ENCODE data around the gene RUNX2. TPM values are rescaled to one million over a fixed set of nuclear protein-coding genes. Genes with fewer than 3 reads are reported as not detected.

Gene RUNX2
- total and polyA plus RNA-seq, 3 experiments from 2014 or later = 16.1 to 25.8 (median 25.3) TPM

GRCh38 chr6:45448417-45449389 lies 120.6 kb downstream of the RUNX2 start:
- H3K9me3 Mint-ChIP-seq = no peaks in the 10 kb centered on the region
- Histone ChIP-seq H3K9me3 (ENCODE audit: low read length) (no peaks in the 10 kb centered on the region), H3K4me3 (ENCODE audit: low read length) (no peak overlapping the region), H3K27ac (ENCODE audit: low read depth, low read length) (no peak overlapping the region), H3K27me3 (ENCODE audit: insufficient read depth, low read length, poor library complexity, severe bottlenecking) (no peaks in the 10 kb centered on the region), H3K36me3 (ENCODE audit: insufficient read depth, low read length) (no peaks in the 10 kb centered on the region), H3K4me1 (ENCODE audit: insufficient read depth, low read length) (peaks cover 27% of the 10 kb centered on the region)
- peaks cover 70 to 98% (median 76%) of the 10 kb centered on the region in 3 donors for H3K4me1 Mint-ChIP-seq
- DNase-seq = no peak
- peak overlapping the region; percentile 7 to 93 (median 86) for H3K27ac Mint-ChIP-seq
- CTCF ChIA-PET = interaction anchor here (1.2 kb wide), 1 partner anchor 10 kb away, joined by 4 read pairs; no protein-coding TSS in a partner anchor
- POLR2A ChIA-PET = no interaction called here
- peaks cover 6 to 24% (median 13%) of the 10 kb centered on the region in 3 donors for H3K36me3 Mint-ChIP-seq
- peaks cover 0 to 3% of the 10 kb centered on the region in 2 donors for H3K27me3 Mint-ChIP-seq
- H3K4me3 Mint-ChIP-seq = peak overlapping the region in 6 of 7 donors; percentile 7 to 76 (median 48)

GRCh38 chr6:45450132-45450531 lies 122.0 kb downstream of the RUNX2 start:
- ChIA-PET CTCF (no interaction called here), POLR2A (no interaction called here)
- Histone ChIP-seq H3K4me1 (ENCODE audit: insufficient read depth, low read length) (peaks cover 27% of the 10 kb centered on the region), H3K27ac (ENCODE audit: low read depth, low read length) (no peak overlapping the region), H3K9me3 (ENCODE audit: low read length) (no peaks in the 10 kb centered on the region), H3K27me3 (ENCODE audit: insufficient read depth, low read length, poor library complexity, severe bottlenecking) (no peaks in the 10 kb centered on the region), H3K36me3 (ENCODE audit: insufficient read depth, low read length) (no peaks in the 10 kb centered on the region), H3K4me3 (ENCODE audit: low read length) (no peak overlapping the region)
- H3K4me1 Mint-ChIP-seq = peaks cover 67 to 100% (median 75%) of the 10 kb centered on the region in 3 donors
- peak overlapping the region in 6 of 7 donors; percentile 5 to 62 (median 18) for H3K4me3 Mint-ChIP-seq
- H3K27ac Mint-ChIP-seq = peak overlapping the region in 6 of 8 donors; percentile 13 to 85 (median 74)
- no peaks in the 10 kb centered on the region for H3K9me3 Mint-ChIP-seq
- no peak for DNase-seq
- peaks cover 0 to 3% of the 10 kb centered on the region in 2 donors for H3K27me3 Mint-ChIP-seq
- peaks cover 0 to 21% (median 9%) of the 10 kb centered on the region in 3 donors for H3K36me3 Mint-ChIP-seq

- H3K9me3 ChIP-seq (ENCODE audit: low read length) = no peaks in the 10 kb centered on the region
- CTCF ChIA-PET = interaction anchor here (0.6 kb wide), 1 partner anchor 46 kb away, joined by 4 read pairs; no protein-coding TSS in a partner anchor
- DNase-seq = peak in 2 of 5 donors; percentile 19 to 26
- H3K27me3 ChIP-seq (ENCODE audit: insufficient read depth, low read length, poor library complexity, severe bottlenecking) = no peaks in the 10 kb centered on the region
- Mint-ChIP-seq H3K4me1 (peaks cover 60 to 93% (median 68%) of the 10 kb centered on the region in 3 donors), H3K27ac (peak overlapping the region in 7 of 8 donors; percentile 13 to 92 (median 76)), H3K27me3 (peaks cover 0 to 3% of the 10 kb centered on the region in 2 donors), H3K9me3 (no peaks in the 10 kb centered on the region), H3K36me3 (peaks cover 0 to 17% (median 5%) of the 10 kb centered on the region in 3 donors), H3K4me3 (peak overlapping the region in 5 of 7 donors; percentile 5 to 62 (median 19))
- H3K4me3 ChIP-seq (ENCODE audit: low read length) = no peak overlapping the region
- no peaks in the 10 kb centered on the region for H3K36me3 ChIP-seq (ENCODE audit: insufficient read depth, low read length)
- peaks cover 21% of the 10 kb centered on the region for H3K4me1 ChIP-seq (ENCODE audit: insufficient read depth, low read length)
- POLR2A ChIA-PET = interaction anchor here (0.5 kb wide), 1 partner anchor 11 kb away, joined by 3 read pairs; no protein-coding TSS in a partner anchor
- no peak overlapping the region for H3K27ac ChIP-seq (ENCODE audit: low read depth, low read length)
Observed at GRCh38 chr6:45450831-45451230, 122.7 kb downstream of the RUNX2 start.

- Histone ChIP-seq H3K4me3 (ENCODE audit: low read length) (no peak overlapping the region), H3K27me3 (ENCODE audit: insufficient read depth, low read length, poor library complexity, severe bottlenecking) (no peaks in the 10 kb centered on the region), H3K9me3 (ENCODE audit: low read length) (no peaks in the 10 kb centered on the region), H3K27ac (ENCODE audit: low read depth, low read length) (no peak overlapping the region), H3K36me3 (ENCODE audit: insufficient read depth, low read length) (no peaks in the 10 kb centered on the region), H3K4me1 (ENCODE audit: insufficient read depth, low read length) (peaks cover 21% of the 10 kb centered on the region)
- DNase-seq = no peak
- ChIA-PET CTCF (no interaction called here), POLR2A (no interaction called here)
- Mint-ChIP-seq H3K27ac (peak overlapping the region in 3 of 8 donors; percentile 35 to 85 (median 57)), H3K9me3 (no peaks in the 10 kb centered on the region), H3K36me3 (peaks cover 0 to 21% (median 3%) of the 10 kb centered on the region in 3 donors), H3K4me1 (peaks cover 41 to 75% (median 54%) of the 10 kb centered on the region in 3 donors), H3K27me3 (peaks cover 0 to 3% of the 10 kb centered on the region in 2 donors), H3K4me3 (peak overlapping the region in 2 of 7 donors; percentile 15 to 32)
Observed at GRCh38 chr6:45454008-45454911, 126.1 kb downstream of the RUNX2 start.

GRCh38 chr6:45455408-45455807 lies 127.3 kb downstream of the RUNX2 start:
- POLR2A ChIA-PET = no interaction called here
- CTCF ChIA-PET = no interaction called here
- Histone ChIP-seq H3K9me3 (ENCODE audit: low read length) (no peaks in the 10 kb centered on the region), H3K27ac (ENCODE audit: low read depth, low read length) (no peak overlapping the region), H3K4me3 (ENCODE audit: low read length) (no peak overlapping the region), H3K27me3 (ENCODE audit: insufficient read depth, low read length, poor library complexity, severe bottlenecking) (no peaks in the 10 kb centered on the region), H3K36me3 (ENCODE audit: insufficient read depth, low read length) (no peaks in the 10 kb centered on the region), H3K4me1 (ENCODE audit: insufficient read depth, low read length) (peaks cover 15% of the 10 kb centered on the region)
- no peaks in the 10 kb centered on the region for H3K9me3 Mint-ChIP-seq
- no peak for DNase-seq
- peaks cover 0 to 21% (median 3%) of the 10 kb centered on the region in 3 donors for H3K36me3 Mint-ChIP-seq
- H3K4me3 Mint-ChIP-seq = no peak overlapping the region
- no peak overlapping the region for H3K27ac Mint-ChIP-seq
- H3K27me3 Mint-ChIP-seq = peaks cover 0 to 3% of the 10 kb centered on the region in 2 donors
- H3K4me1 Mint-ChIP-seq = peaks cover 31 to 63% (median 44%) of the 10 kb centered on the region in 3 donors

GRCh38 chr6:45457141-45457540 lies 129.0 kb downstream of the RUNX2 start:
- no peaks in the 10 kb centered on the region for H3K27me3 ChIP-seq (ENCODE audit: insufficient read depth, low read length, poor library complexity, severe bottlenecking)
- Mint-ChIP-seq H3K4me1 (peaks cover 15 to 46% (median 26%) of the 10 kb centered on the region in 3 donors), H3K4me3 (no peak overlapping the region), H3K27ac (peak overlapping the region in 2 of 8 donors; percentile 4 to 76), H3K36me3 (peaks cover 0 to 13% (median 3%) of the 10 kb centered on the region in 3 donors), H3K9me3 (no peaks in the 10 kb centered on the region), H3K27me3 (no peaks in the 10 kb centered on the region)
- no peak overlapping the region for H3K4me3 ChIP-seq (ENCODE audit: low read length)
- H3K27ac ChIP-seq (ENCODE audit: low read depth, low read length) = no peak overlapping the region
- H3K36me3 ChIP-seq (ENCODE audit: insufficient read depth, low read length) = no peaks in the 10 kb centered on the region
- H3K4me1 ChIP-seq (ENCODE audit: insufficient read depth, low read length) = peaks cover 14% of the 10 kb centered on the region
- DNase-seq = no peak
- POLR2A ChIA-PET = no interaction called here
- no peaks in the 10 kb centered on the region for H3K9me3 ChIP-seq (ENCODE audit: low read length)
- CTCF ChIA-PET = no interaction called here

- H3K27me3 ChIP-seq (ENCODE audit: insufficient read depth, low read length, poor library complexity, severe bottlenecking) = no peaks in the 10 kb centered on the region
- H3K9me3 ChIP-seq (ENCODE audit: low read length) = no peaks in the 10 kb centered on the region
- no peaks in the 10 kb centered on the region for H3K36me3 ChIP-seq (ENCODE audit: insufficient read depth, low read length)
- CTCF ChIA-PET = no interaction called here
- no peak overlapping the region for H3K4me3 ChIP-seq (ENCODE audit: low read length)
- Mint-ChIP-seq H3K27ac (no peak overlapping the region), H3K4me1 (peaks cover 7 to 30% (median 16%) of the 10 kb centered on the region in 3 donors), H3K4me3 (no peak overlapping the region), H3K9me3 (no peaks in the 10 kb centered on the region), H3K27me3 (no peaks in the 10 kb centered on the region), H3K36me3 (peaks cover 0 to 10% (median 3%) of the 10 kb centered on the region in 3 donors)
- POLR2A ChIA-PET = no interaction called here
- peaks cover 9% of the 10 kb centered on the region for H3K4me1 ChIP-seq (ENCODE audit: insufficient read depth, low read length)
- H3K27ac ChIP-seq (ENCODE audit: low read depth, low read length) = no peak overlapping the region
- DNase-seq = no peak
Observed at GRCh38 chr6:45458672-45459071, 130.5 kb downstream of the RUNX2 start.

Measured in CD8-positive, alpha-beta memory T cell (primary cell).